Uterus (tissue), 2 donors: Measurements from ENCODE around the gene KIF26B.

ENCODE experiments used
- CTCF ChIP-seq, 4 experiments: fragments of 200-600 bp in 2 of 4; fragments of 450-650 bp in 2 of 4; sonication (generic) in 2 of 4; IDR thresholded peaks; one replicate each; pipeline ENCODE4 v1.5.1; 2016 to 2019; ENCODE audit warnings: antibody characterized with exemption in 4 of 4, mild to moderate bottlenecking in 2 of 4, moderate library complexity in 1 of 4
- POLR2A ChIP-seq, 2 donors: fragments of 450-650 bp; IDR thresholded peaks; one replicate each; pipeline ENCODE4 v1.6.1; 2016; ENCODE audit warnings: antibody characterized with exemption in 2 of 2, mild to moderate bottlenecking in 1 of 2, moderate library complexity in 1 of 2

GRCh38 chr1:245217853-245218608 lies 63.2 kb downstream of the KIF26B start:
- no peak for TF ChIP-seq POLR2A (IDR thresholded peaks at IDR 0.05)
- no peak for TF ChIP-seq CTCF (IDR thresholded peaks at IDR 0.05)
